HepG2 (cell line): ENCODE data around the gene IRF1. TPM values are rescaled to one million over a fixed set of nuclear protein-coding genes. Genes with fewer than 3 reads are reported as not detected.

ENCODE experiments used
- BORCS8-MEF2B ChIP-seq: sonication (generic); formaldehyde crosslinking; IDR thresholded peaks from 2 replicates; pipeline ENCODE4 v1.8.0; 2022; ENCODE audit warnings: mild to moderate bottlenecking, missing genetic modification reagents
- CENPX ChIP-seq: sonication (generic); formaldehyde crosslinking; IDR thresholded peaks from 2 replicates; pipeline ENCODE4 v1.9.0; 2021; ENCODE audit warnings: mild to moderate bottlenecking, missing genetic modification reagents, moderate library complexity
- GABPB1 ChIP-seq: IDR thresholded peaks from 2 replicates; pipeline ENCODE4 v1.6.1; 2016; ENCODE audit warnings: mild to moderate bottlenecking, missing genetic modification reagents, moderate library complexity, missing compliant biosample characterization
- POLR2A ChIP-seq, 2 experiments: IDR thresholded peaks; 2 replicates each; pipeline ENCODE4 v1.6.1; 2011; ENCODE audit warnings: low read depth in 2 of 2, low read length in 2 of 2, mild to moderate bottlenecking in 1 of 2, moderate library complexity in 1 of 2; ENCODE audit not compliant: insufficient read depth in 1 of 2
- RAD21 ChIP-seq: fragments of 450-650 bp; formaldehyde crosslinking; IDR thresholded peaks from 2 replicates; pipeline ENCODE4 v1.5.0; 2020; ENCODE audit warnings: mild to moderate bottlenecking
- SOX5 ChIP-seq: IDR thresholded peaks from 2 replicates; pipeline ENCODE4 v1.6.1; 2016; ENCODE audit warnings: borderline replicate concordance
- U2AF1 ChIP-seq: fragments of 200-400 bp; formaldehyde crosslinking; optimal IDR thresholded peaks from 2 replicates; pipeline ENCODE3; 2017; ENCODE audit warnings: mild to moderate bottlenecking, low read depth, low read length
- ZNF331 ChIP-seq: sonication (generic); formaldehyde crosslinking; IDR thresholded peaks from 2 replicates; pipeline ENCODE4 v1.4.0; 2020; ENCODE audit warnings: missing genetic modification reagents
- ZNF33B ChIP-seq: sonication (generic); formaldehyde crosslinking; IDR thresholded peaks from 2 replicates; pipeline ENCODE4 v1.5.1; 2020; ENCODE audit warnings: mild to moderate bottlenecking, missing genetic modification reagents
- ZNF782 ChIP-seq: sonication (generic); formaldehyde crosslinking; IDR thresholded peaks from 2 replicates; pipeline ENCODE4 v1.4.0; 2020; ENCODE audit warnings: missing genetic modification reagents, mild to moderate bottlenecking, borderline replicate concordance
- ZNF850 ChIP-seq: sonication (generic); formaldehyde crosslinking; conservative IDR thresholded peaks from 2 replicates; pipeline ENCODE4 v1.9.0; 2021; ENCODE audit warnings: mild to moderate bottlenecking, missing genetic modification reagents
- ZSCAN25 ChIP-seq: sonication (generic); formaldehyde crosslinking; IDR thresholded peaks from 2 replicates; pipeline ENCODE4 v1.8.0; 2022; ENCODE audit warnings: mild to moderate bottlenecking, missing genetic modification reagents
- polyA plus RNA-seq, 8 experiments: library from polyadenylated mRNA; depleted of rRNA in 3 of 8; stranded (reverse) in 7 of 8; unstranded in 1 of 8; fragments of >200 nt; fragmentation: Illumina TruSeq in 4 of 8; extraction: Trizol in 4 of 8; gene quantifications; 2 replicates each; pipeline versions ENCODE4 v1.2.1 to v1.2.3, GENCODE V29; 2011 to 2016; ENCODE audit warnings: low read depth in 4 of 8, missing spikeins in 1 of 8, mixed read lengths in 1 of 8; ENCODE audit not compliant: insufficient read depth in 1 of 8
- total RNA-seq, 5 experiments: library from RNA; depleted of rRNA; stranded (reverse); fragments of >200 nt; fragmentation: Illumina TruSeq; extraction: Trizol; gene quantifications; 2 replicates each; pipeline ENCODE4 v1.2.3, GENCODE V29; 2016; ENCODE audit warnings: low read depth in 1 of 5
- TF ChIP-seq, protein P1 (sequence below): sonication (generic); formaldehyde crosslinking; IDR thresholded peaks from 2 replicates; pipeline ENCODE4; 2020; ENCODE audit warnings: missing genetic modification reagents, mild to moderate bottlenecking, borderline replicate concordance
- TF ChIP-seq, protein P2 (sequence below): sonication (generic); formaldehyde crosslinking; IDR thresholded peaks from 2 replicates; pipeline ENCODE4 v1.4.0; 2020; ENCODE audit warnings: mild to moderate bottlenecking, missing genetic modification reagents
- TF ChIP-seq, protein P3 (sequence below): sonication (generic); formaldehyde crosslinking; conservative IDR thresholded peaks from 2 replicates; pipeline ENCODE4 v1.4.0; 2020; ENCODE audit warnings: mild to moderate bottlenecking, missing genetic modification reagents, moderate library complexity
- TF ChIP-seq, protein P4 (sequence below): sonication (generic); formaldehyde crosslinking; IDR thresholded peaks from 2 replicates; pipeline ENCODE4 v1.4.0; 2020; ENCODE audit warnings: missing genetic modification reagents, borderline replicate concordance
- TF ChIP-seq, protein P5 (sequence below): sonication (generic); formaldehyde crosslinking; IDR thresholded peaks from 2 replicates; pipeline ENCODE4 v1.8.1; 2023; ENCODE audit warnings: mild to moderate bottlenecking, missing genetic modification reagents

Gene IRF1
- total and polyA plus RNA-seq, 2 of the 13 experiments (the other 11 are each of a cell fraction or from before 2014, with no cell fraction given) = 4.1 to 8.8 TPM

DNA sequence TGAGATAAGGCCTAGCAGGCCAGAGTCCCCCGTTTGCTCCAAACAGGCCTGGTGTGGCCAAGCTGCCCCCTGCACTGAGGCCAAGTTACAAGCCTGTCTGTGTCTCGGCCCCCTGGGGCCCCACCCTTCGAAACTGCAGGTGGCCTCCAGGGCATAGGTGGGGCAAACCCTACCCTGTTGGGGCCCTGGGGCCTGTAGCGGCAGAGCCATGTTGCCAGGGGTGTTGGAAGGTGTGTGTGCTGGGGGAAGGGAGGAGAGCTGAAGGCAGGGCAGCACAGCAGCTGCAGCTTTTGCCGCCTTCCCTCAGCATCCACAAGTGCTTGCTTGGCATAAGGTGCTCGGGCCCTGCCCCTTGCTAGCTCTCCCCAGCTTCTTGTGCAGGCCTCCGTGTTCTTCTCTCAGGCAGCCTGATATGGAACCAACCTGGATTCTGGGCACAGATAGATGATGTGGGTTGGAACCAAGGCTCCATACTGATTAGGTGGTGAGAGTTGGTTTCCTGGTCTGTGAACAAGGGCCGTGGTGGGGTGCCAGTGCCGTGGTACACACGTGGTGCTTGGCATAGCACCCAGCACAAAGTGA, 12.7 kb downstream of the IRF1 start (continued):
- TF ChIP-seq, protein P1, sequence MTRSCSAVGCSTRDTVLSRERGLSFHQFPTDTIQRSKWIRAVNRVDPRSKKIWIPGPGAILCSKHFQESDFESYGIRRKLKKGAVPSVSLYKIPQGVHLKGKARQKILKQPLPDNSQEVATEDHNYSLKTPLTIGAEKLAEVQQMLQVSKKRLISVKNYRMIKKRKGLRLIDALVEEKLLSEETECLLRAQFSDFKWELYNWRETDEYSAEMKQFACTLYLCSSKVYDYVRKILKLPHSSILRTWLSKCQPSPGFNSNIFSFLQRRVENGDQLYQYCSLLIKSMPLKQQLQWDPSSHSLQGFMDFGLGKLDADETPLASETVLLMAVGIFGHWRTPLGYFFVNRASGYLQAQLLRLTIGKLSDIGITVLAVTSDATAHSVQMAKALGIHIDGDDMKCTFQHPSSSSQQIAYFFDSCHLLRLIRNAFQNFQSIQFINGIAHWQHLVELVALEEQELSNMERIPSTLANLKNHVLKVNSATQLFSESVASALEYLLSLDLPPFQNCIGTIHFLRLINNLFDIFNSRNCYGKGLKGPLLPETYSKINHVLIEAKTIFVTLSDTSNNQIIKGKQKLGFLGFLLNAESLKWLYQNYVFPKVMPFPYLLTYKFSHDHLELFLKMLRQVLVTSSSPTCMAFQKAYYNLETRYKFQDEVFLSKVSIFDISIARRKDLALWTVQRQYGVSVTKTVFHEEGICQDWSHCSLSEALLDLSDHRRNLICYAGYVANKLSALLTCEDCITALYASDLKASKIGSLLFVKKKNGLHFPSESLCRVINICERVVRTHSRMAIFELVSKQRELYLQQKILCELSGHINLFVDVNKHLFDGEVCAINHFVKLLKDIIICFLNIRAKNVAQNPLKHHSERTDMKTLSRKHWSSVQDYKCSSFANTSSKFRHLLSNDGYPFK (CRISPR knock-in tag) = peak; percentile 29; the same call in 1 of the 2 replicates
- TF ChIP-seq POLR2A (IDR thresholded peaks at IDR 0.05; ENCODE audit: insufficient read depth in 1 of 2, low read depth in 2 of 2, low read length in 2 of 2) (no peak), ZNF850 (CRISPR knock-in tag) (no peak), BORCS8-MEF2B (CRISPR knock-in tag) (0 out of 2 replicates have a peak, but pooled peaks have one; percentile 34), CENPX (CRISPR knock-in tag) (no peak), SOX5 (CRISPR knock-in tag) (no peak), RAD21 (CRISPR knock-in tag) (0 out of 2 replicates have a peak, but pooled peaks have one; percentile 2), ZNF331 (CRISPR knock-in tag) (peak; percentile 21; the same call in 1 of the 2 replicates), GABPB1 (0 out of 2 replicates have a peak, but pooled peaks have one; percentile 17), U2AF1 (no peak), ZSCAN25 (CRISPR knock-in tag) (0 out of 2 replicates have a peak, but pooled peaks have one; percentile 39), ZNF782 (CRISPR knock-in tag) (no peak), ZNF33B (no peak)
- TF ChIP-seq, protein P2, sequence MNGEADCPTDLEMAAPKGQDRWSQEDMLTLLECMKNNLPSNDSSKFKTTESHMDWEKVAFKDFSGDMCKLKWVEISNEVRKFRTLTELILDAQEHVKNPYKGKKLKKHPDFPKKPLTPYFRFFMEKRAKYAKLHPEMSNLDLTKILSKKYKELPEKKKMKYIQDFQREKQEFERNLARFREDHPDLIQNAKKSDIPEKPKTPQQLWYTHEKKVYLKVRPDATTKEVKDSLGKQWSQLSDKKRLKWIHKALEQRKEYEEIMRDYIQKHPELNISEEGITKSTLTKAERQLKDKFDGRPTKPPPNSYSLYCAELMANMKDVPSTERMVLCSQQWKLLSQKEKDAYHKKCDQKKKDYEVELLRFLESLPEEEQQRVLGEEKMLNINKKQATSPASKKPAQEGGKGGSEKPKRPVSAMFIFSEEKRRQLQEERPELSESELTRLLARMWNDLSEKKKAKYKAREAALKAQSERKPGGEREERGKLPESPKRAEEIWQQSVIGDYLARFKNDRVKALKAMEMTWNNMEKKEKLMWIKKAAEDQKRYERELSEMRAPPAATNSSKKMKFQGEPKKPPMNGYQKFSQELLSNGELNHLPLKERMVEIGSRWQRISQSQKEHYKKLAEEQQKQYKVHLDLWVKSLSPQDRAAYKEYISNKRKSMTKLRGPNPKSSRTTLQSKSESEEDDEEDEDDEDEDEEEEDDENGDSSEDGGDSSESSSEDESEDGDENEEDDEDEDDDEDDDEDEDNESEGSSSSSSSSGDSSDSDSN = peak; percentile 63; the same call in 1 of the 2 replicates
- TF ChIP-seq, protein P3, sequence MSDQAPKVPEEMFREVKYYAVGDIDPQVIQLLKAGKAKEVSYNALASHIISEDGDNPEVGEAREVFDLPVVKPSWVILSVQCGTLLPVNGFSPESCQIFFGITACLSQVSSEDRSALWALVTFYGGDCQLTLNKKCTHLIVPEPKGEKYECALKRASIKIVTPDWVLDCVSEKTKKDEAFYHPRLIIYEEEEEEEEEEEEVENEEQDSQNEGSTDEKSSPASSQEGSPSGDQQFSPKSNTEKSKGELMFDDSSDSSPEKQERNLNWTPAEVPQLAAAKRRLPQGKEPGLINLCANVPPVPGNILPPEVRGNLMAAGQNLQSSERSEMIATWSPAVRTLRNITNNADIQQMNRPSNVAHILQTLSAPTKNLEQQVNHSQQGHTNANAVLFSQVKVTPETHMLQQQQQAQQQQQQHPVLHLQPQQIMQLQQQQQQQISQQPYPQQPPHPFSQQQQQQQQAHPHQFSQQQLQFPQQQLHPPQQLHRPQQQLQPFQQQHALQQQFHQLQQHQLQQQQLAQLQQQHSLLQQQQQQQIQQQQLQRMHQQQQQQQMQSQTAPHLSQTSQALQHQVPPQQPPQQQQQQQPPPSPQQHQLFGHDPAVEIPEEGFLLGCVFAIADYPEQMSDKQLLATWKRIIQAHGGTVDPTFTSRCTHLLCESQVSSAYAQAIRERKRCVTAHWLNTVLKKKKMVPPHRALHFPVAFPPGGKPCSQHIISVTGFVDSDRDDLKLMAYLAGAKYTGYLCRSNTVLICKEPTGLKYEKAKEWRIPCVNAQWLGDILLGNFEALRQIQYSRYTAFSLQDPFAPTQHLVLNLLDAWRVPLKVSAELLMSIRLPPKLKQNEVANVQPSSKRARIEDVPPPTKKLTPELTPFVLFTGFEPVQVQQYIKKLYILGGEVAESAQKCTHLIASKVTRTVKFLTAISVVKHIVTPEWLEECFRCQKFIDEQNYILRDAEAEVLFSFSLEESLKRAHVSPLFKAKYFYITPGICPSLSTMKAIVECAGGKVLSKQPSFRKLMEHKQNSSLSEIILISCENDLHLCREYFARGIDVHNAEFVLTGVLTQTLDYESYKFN (CRISPR knock-in tag) = peak; percentile 51
- TF ChIP-seq, protein P4, sequence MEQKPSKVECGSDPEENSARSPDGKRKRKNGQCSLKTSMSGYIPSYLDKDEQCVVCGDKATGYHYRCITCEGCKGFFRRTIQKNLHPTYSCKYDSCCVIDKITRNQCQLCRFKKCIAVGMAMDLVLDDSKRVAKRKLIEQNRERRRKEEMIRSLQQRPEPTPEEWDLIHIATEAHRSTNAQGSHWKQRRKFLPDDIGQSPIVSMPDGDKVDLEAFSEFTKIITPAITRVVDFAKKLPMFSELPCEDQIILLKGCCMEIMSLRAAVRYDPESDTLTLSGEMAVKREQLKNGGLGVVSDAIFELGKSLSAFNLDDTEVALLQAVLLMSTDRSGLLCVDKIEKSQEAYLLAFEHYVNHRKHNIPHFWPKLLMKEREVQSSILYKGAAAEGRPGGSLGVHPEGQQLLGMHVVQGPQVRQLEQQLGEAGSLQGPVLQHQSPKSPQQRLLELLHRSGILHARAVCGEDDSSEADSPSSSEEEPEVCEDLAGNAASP = peak; percentile 37; the same call in 1 of the 2 replicates
- TF ChIP-seq, protein P5, sequence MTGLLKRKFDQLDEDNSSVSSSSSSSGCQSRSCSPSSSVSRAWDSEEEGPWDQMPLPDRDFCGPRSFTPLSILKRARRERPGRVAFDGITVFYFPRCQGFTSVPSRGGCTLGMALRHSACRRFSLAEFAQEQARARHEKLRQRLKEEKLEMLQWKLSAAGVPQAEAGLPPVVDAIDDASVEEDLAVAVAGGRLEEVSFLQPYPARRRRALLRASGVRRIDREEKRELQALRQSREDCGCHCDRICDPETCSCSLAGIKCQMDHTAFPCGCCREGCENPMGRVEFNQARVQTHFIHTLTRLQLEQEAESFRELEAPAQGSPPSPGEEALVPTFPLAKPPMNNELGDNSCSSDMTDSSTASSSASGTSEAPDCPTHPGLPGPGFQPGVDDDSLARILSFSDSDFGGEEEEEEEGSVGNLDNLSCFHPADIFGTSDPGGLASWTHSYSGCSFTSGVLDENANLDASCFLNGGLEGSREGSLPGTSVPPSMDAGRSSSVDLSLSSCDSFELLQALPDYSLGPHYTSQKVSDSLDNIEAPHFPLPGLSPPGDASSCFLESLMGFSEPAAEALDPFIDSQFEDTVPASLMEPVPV = 0 out of 2 replicates have a peak, but pooled peaks have one; percentile 33
